ENCODE measurements around the gene LSP1. TPM values are rescaled to one million over a fixed set of nuclear protein-coding genes. Genes with fewer than 3 reads are reported as not detected.
"Not testable (repeated sequence)": the region's sequence is repeated elsewhere in the genome, so short reads cannot be mapped to it uniquely, and the experiment has no call there.

The LSP1 gene
- total and polyA plus RNA-seq, 2 of the 8 experiments (the other 6 are each of a cell fraction or from before 2014, with no cell fraction given) = 0.03 TPM; not detected in 1

DNA sequence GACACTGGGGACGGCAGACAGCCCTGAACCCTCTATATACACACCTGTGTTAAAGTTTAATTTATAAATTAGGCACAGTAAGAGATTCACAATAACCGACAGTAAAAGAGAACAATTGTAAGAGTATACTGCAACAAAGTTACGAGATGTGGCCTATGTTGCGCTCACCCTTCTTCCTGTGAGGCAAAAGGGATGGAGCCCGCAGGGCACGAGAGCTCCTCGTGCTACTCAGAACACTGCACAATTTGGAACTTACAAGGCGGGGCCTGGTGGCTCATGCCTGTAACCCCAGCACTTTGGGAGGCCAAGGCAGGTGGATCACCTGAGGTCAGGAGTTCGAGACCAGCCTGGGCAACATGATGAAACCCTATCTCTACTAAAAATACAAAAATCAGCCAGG lies 39.5 kb upstream of the LSP1 start:
- H4K8ac ChIP-seq (ENCODE audit: extremely low read depth, insufficient read depth, low read length); FAIRE-seq; H3K9ac ChIP-seq (replicated peaks in 1 of 4; ENCODE audit: extremely low read depth in 1 of 4, low read depth in 3 of 4, low read length in 3 of 4); H2BK15ac ChIP-seq (ENCODE audit: low read length); H4K91ac ChIP-seq (replicated peaks; ENCODE audit: insufficient read length, low read length); H4K5ac ChIP-seq (ENCODE audit: insufficient read length, low read depth, low read length); H3K4me3 ChIP-seq (ENCODE audit: extremely low read depth in 1 of 4, insufficient read depth in 2 of 4, low read depth in 3 of 4, low read length in 4 of 4); H4K20me1 ChIP-seq (replicated peaks in 1 of 2; ENCODE audit: control insufficient read depth in 1 of 2, insufficient read depth in 2 of 2, low read length in 2 of 2); H3K4ac ChIP-seq (replicated peaks; ENCODE audit: insufficient read length, low read depth, low read length); H3K79me1 ChIP-seq (ENCODE audit: low read depth, low read length); H3K79me2 ChIP-seq (ENCODE audit: control insufficient read depth in 1 of 2, insufficient read depth in 2 of 2, low read length in 2 of 2); H3K4me2 ChIP-seq (ENCODE audit: insufficient read depth in 1 of 2, low read depth in 2 of 2, low read length in 2 of 2); H3K23me2 ChIP-seq (ENCODE audit: low read depth, low read length); H3K4me1 ChIP-seq (replicated peaks in 1 of 4; ENCODE audit: control insufficient read depth in 3 of 4, insufficient read depth in 4 of 4, low read length in 3 of 4); H2BK5ac ChIP-seq (ENCODE audit: low read depth, low read length); H3K23ac ChIP-seq (ENCODE audit: insufficient read length); H3K27ac ChIP-seq (ENCODE audit: low read depth, low read length); H3K14ac ChIP-seq (ENCODE audit: insufficient read length); H3K9me3 ChIP-seq (ENCODE audit: insufficient read depth in 2 of 2, low read depth in 1 of 2, low read length in 1 of 2); H2BK20ac ChIP-seq (ENCODE audit: low read length); H2AK5ac ChIP-seq (ENCODE audit: low read depth, low read length); POLR2A ChIA-PET (ENCODE audit: partially characterized antibody); H3K18ac ChIP-seq (ENCODE audit: extremely low read depth, low read length); H2BK120ac ChIP-seq (replicated peaks; ENCODE audit: low read depth, low read length); DNase-seq (ENCODE audit: low read depth in 1 of 2, low spot score in 2 of 2); H3K27me3 ChIP-seq (replicated peaks in 1 of 4; ENCODE audit: control insufficient read depth in 3 of 4, extremely low read depth in 1 of 4, insufficient read depth in 3 of 4, low read length in 3 of 4); H2AFZ ChIP-seq (ENCODE audit: low read length); H3K56ac ChIP-seq (replicated peaks; ENCODE audit: insufficient read length, low read depth, low read length); H3K36me3 ChIP-seq (ENCODE audit: control insufficient read depth in 2 of 4, insufficient read depth in 4 of 4, low read length in 3 of 4); H2BK12ac ChIP-seq (ENCODE audit: low read depth, low read length): not testable (repeated sequence)
- CTCF ChIA-PET (ENCODE audit: partially characterized antibody) = interaction anchor here (1.6 to 1.7 kb wide), 2 partner anchors 12 to 119 kb away, joined by 4 to 6 read pairs; no protein-coding TSS in a partner anchor
- 92% methylated on average over 9 of the region's 9 CpGs; no CpG with 5 or more reads in 1 of the 2 experiments for WGBS, 2 experiments (ENCODE audit: extremely low coverage in 1 of 2, insufficient coverage in 1 of 2, insufficient read length in 1 of 2, insufficient replicate concordance in 2 of 2, low coverage in 1 of 2, low lambda C conversion rate in 2 of 2, missing lambda C conversion rate in 1 of 2)

All from H1 (cell line).